Neuronal stem cell (in vitro differentiated cells): Measurements from ENCODE around the gene DEPDC5.
"Not testable (repeated sequence)": the region's sequence is repeated elsewhere in the genome, so short reads cannot be mapped to it uniquely, and the experiment has no call there.

Experiments
- DNase-seq: peaks from one replicate; pipeline ENCODE4 v3.0.0-alpha.2; 2013; ENCODE audit warnings: low spot score
- H2AFZ ChIP-seq: one replicate; pipeline ENCODE4 v1.6.1; 2013; ENCODE audit warnings: mild to moderate bottlenecking, low read length, inconsistent platforms
- H2AK5ac ChIP-seq: 2 replicates; pipeline ENCODE4 v1.6.1; 2013; ENCODE audit warnings: low read depth, mild to moderate bottlenecking, inconsistent platforms, low read length, moderate library complexity, mixed read lengths
- H2BK120ac ChIP-seq: 2 replicates; pipeline ENCODE4 v1.6.1; 2013; ENCODE audit warnings: low read depth, mild to moderate bottlenecking, inconsistent platforms, low read length, moderate library complexity, mixed read lengths
- H2BK12ac ChIP-seq: one replicate; pipeline ENCODE4 v1.6.1; 2013; ENCODE audit warnings: low read length, inconsistent platforms
- H2BK15ac ChIP-seq: 2 replicates; pipeline ENCODE4 v1.6.1; 2013; ENCODE audit warnings: mild to moderate bottlenecking, low read length, inconsistent platforms, mixed read lengths
- H2BK5ac ChIP-seq: one replicate; pipeline ENCODE4 v1.6.1; 2013; ENCODE audit warnings: inconsistent platforms, mild to moderate bottlenecking, low read length, moderate library complexity
- H3K14ac ChIP-seq: one replicate; pipeline ENCODE4 v1.6.1; 2013; ENCODE audit warnings: low read length, inconsistent platforms
- H3K18ac ChIP-seq: 2 replicates; pipeline ENCODE4 v1.6.1; 2013; ENCODE audit warnings: low read length, inconsistent platforms
- H3K23ac ChIP-seq: 2 replicates; pipeline ENCODE4 v1.6.1; 2013; ENCODE audit warnings: low read depth, mild to moderate bottlenecking, mixed read lengths, low read length, inconsistent platforms; ENCODE audit not compliant: poor library complexity
- H3K27ac ChIP-seq: replicated peaks from 3 replicates; pipeline ENCODE4 v1.5.1; 2013; ENCODE audit warnings: low read length, inconsistent platforms
- H3K27me3 ChIP-seq, 3 experiments: 2 replicates each; pipeline ENCODE4 v1.6.1; 2013; ENCODE audit warnings: low read length in 3 of 3, mild to moderate bottlenecking in 2 of 3, inconsistent platforms in 1 of 3, low read depth in 1 of 3, mixed read lengths in 1 of 3, moderate library complexity in 1 of 3; ENCODE audit not compliant: control insufficient read depth in 3 of 3, insufficient read depth in 3 of 3
- H3K36me3 ChIP-seq, 2 donors: replicated peaks in 1 of 2; 2 replicates each; pipeline ENCODE4 v1.6.1; 2013; ENCODE audit warnings: low read length in 2 of 2; ENCODE audit not compliant: control insufficient read depth in 2 of 2, insufficient read depth in 2 of 2
- H3K4ac ChIP-seq: 2 replicates; pipeline ENCODE4 v1.6.1; 2013; ENCODE audit warnings: inconsistent platforms, mild to moderate bottlenecking, low read length, moderate library complexity
- H3K4me1 ChIP-seq, 2 donors: 1 replicate in 1 of 2; 2 replicates in 1 of 2; pipeline ENCODE4 v1.6.1; 2013; ENCODE audit warnings: low read length in 2 of 2, low read depth in 1 of 2; ENCODE audit not compliant: control insufficient read depth in 2 of 2, insufficient read depth in 1 of 2
- H3K4me2 ChIP-seq: one replicate; pipeline ENCODE4 v1.6.1; 2013; ENCODE audit warnings: mild to moderate bottlenecking, low read length, inconsistent platforms; ENCODE audit not compliant: insufficient read depth, poor library complexity, severe bottlenecking
- H3K4me3 ChIP-seq, 2 donors: 2 replicates each; pipeline ENCODE4 v1.5.1; 2013; ENCODE audit warnings: low read length in 2 of 2, mild to moderate bottlenecking in 2 of 2, inconsistent platforms in 1 of 2, moderate library complexity in 1 of 2
- H3K79me1 ChIP-seq: one replicate; pipeline ENCODE4 v1.6.1; 2013; ENCODE audit warnings: low read depth, mild to moderate bottlenecking, inconsistent platforms, low read length, moderate library complexity
- H3K9ac ChIP-seq: one replicate; pipeline ENCODE4 v1.6.1; 2013; ENCODE audit warnings: mild to moderate bottlenecking, low read depth, low read length, inconsistent platforms; ENCODE audit not compliant: poor library complexity
- H3K9me3 ChIP-seq, 2 donors: replicated peaks in 1 of 2; 2 replicates each; pipeline versions ENCODE3 to v1.6.1; 2013; ENCODE audit warnings: low read length in 2 of 2, mild to moderate bottlenecking in 2 of 2, inconsistent platforms in 1 of 2, low read depth in 1 of 2, mixed read lengths in 1 of 2, moderate library complexity in 1 of 2; ENCODE audit not compliant: control insufficient read depth in 2 of 2, insufficient read depth in 1 of 2
- H4K8ac ChIP-seq: one replicate; pipeline ENCODE4 v1.6.1; 2013; ENCODE audit warnings: low read depth, mild to moderate bottlenecking, inconsistent platforms, low read length, moderate library complexity
- H4K91ac ChIP-seq: one replicate; pipeline ENCODE4 v1.6.1; 2013; ENCODE audit warnings: low read length, low read depth, mild to moderate bottlenecking, inconsistent platforms; ENCODE audit not compliant: poor library complexity
- WGBS, 2 donors: extraction: QIAGEN DNeasy Blood & Tissue Kit; methylation state at CpG; one replicate each; pipeline ENCODE4 v1.1.7; 2013; ENCODE audit warnings: missing lambda C conversion rate in 2 of 2, mixed read lengths in 1 of 2; ENCODE audit not compliant: insufficient read length in 2 of 2, insufficient replicate concordance in 1 of 2; ENCODE audit errors: extremely low coverage in 2 of 2; 5-methylcytosine and 5-hydroxymethylcytosine counted together

The DEPDC5 gene

GRCh38 chr22:31790240-31790639 lies 36.4 kb downstream of the DEPDC5 start:
- WGBS, 2 donors: no CpG with 5 or more reads among the region's 2 CpGs
- Histone ChIP-seq H3K9ac (no peak overlapping the region), H2BK15ac (no peak overlapping the region), H2BK120ac (no peak overlapping the region), H2AK5ac (no peak overlapping the region), H3K27ac (no peak overlapping the region), H3K4me2 (no peak overlapping the region), H2BK5ac (no peak overlapping the region), H4K8ac (no peak overlapping the region), H3K9me3 (no peaks in the 10 kb centered on the region), H2AFZ (no peak overlapping the region), H3K4me1 (no peaks in the 10 kb centered on the region), H3K18ac (no peak overlapping the region), H4K91ac (no peak overlapping the region), H3K14ac (no peak overlapping the region), H2BK12ac (no peak overlapping the region), H3K23ac (no peak overlapping the region), H3K36me3 (peaks cover 0 to 78% of the 10 kb centered on the region in 2 donors), H3K79me1 (no peaks in the 10 kb centered on the region), H3K27me3 (no peaks in the 10 kb centered on the region), H3K4me3 (no peak overlapping the region), H3K4ac (no peak overlapping the region)
- DNase-seq: no peak

DNA sequence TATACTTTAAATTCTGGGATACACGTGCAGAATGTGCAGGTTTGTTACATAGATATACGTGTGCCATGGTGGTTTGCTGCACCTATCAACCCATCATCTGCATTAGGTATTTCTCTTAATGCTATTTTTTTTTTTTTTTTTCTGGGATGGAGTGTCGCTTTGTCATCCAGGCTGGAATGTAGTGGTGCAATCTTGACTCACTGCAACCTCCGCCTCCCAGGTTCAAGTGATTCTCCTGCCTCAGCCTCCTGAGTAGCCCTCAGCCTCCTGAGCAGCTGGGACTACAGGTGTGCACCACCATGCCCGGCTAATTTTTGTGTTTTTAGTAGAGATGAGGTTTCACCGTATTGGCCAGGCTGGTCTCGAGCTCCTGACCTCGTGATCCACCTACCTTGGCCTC lies 45.5 kb downstream of the DEPDC5 start:
- not testable (repeated sequence) for H4K8ac ChIP-seq, H3K4me2 ChIP-seq, H2BK12ac ChIP-seq, DNase-seq, H3K23ac ChIP-seq, H3K27me3 ChIP-seq, H3K9me3 ChIP-seq, H3K4me1 ChIP-seq, H3K9ac ChIP-seq, H3K4me3 ChIP-seq, H3K27ac ChIP-seq, H2BK15ac ChIP-seq, H2BK120ac ChIP-seq, H3K79me1 ChIP-seq, H3K14ac ChIP-seq, H3K4ac ChIP-seq, H2BK5ac ChIP-seq, H2AFZ ChIP-seq, H3K18ac ChIP-seq, H2AK5ac ChIP-seq, H4K91ac ChIP-seq
- WGBS, 2 donors: no CpG with 5 or more reads among the region's 8 CpGs
- H3K36me3 ChIP-seq: peaks cover 8 to 83% of the 10 kb centered on the region in 2 donors

GRCh38 chr22:31800065-31800464 lies 46.2 kb downstream of the DEPDC5 start:
- Histone ChIP-seq H3K23ac (no peak overlapping the region), H2AFZ (no peak overlapping the region), H3K18ac (no peak overlapping the region), H3K27me3 (no peaks in the 10 kb centered on the region), H2AK5ac (no peak overlapping the region), H3K4me1 (no peaks in the 10 kb centered on the region), H3K9ac (no peak overlapping the region), H3K4me2 (no peak overlapping the region), H2BK120ac (no peak overlapping the region), H3K27ac (no peak overlapping the region), H4K8ac (no peak overlapping the region), H2BK15ac (no peak overlapping the region), H3K9me3 (peaks cover 0 to 2% of the 10 kb centered on the region in 2 donors), H3K79me1 (no peaks in the 10 kb centered on the region), H2BK12ac (no peak overlapping the region), H3K4me3 (no peak overlapping the region), H3K36me3 (peaks cover 10 to 83% of the 10 kb centered on the region in 2 donors), H3K4ac (no peak overlapping the region), H4K91ac (no peak overlapping the region), H2BK5ac (no peak overlapping the region), H3K14ac (no peak overlapping the region)
- DNase-seq: no peak

GRCh38 chr22:31800861-31801260 lies 47.0 kb downstream of the DEPDC5 start:
- not testable (repeated sequence) for H3K14ac ChIP-seq, H4K91ac ChIP-seq, H3K4ac ChIP-seq, H3K23ac ChIP-seq, H3K9ac ChIP-seq, H3K18ac ChIP-seq, H3K27ac ChIP-seq, DNase-seq, H2BK5ac ChIP-seq, H2BK12ac ChIP-seq, H3K4me2 ChIP-seq, H4K8ac ChIP-seq, H2AFZ ChIP-seq, H2BK120ac ChIP-seq, H3K27me3 ChIP-seq, H3K9me3 ChIP-seq, H3K79me1 ChIP-seq, H3K4me1 ChIP-seq, H2AK5ac ChIP-seq, H3K4me3 ChIP-seq, H2BK15ac ChIP-seq
- WGBS, 2 donors: no CpG with 5 or more reads among the region's 6 CpGs
- peaks cover 10 to 91% of the 10 kb centered on the region in 2 donors for H3K36me3 ChIP-seq
